ENCODE data around the gene CTSW. TPM values are rescaled to one million over a fixed set of nuclear protein-coding genes. Genes with fewer than 3 reads are reported as not detected.

CTSW gene
- total RNA-seq, 1 experiment from 2014 or later = not detected

- ATAC-seq (no peak), DNase-seq (ENCODE audit: low read depth, low spot score) (peak; percentile 64)
- H3K9me3 ChIP-seq (ENCODE audit: control insufficient read depth, insufficient read depth, low read depth, low read length) = no peaks in the 10 kb centered on the region
- POLR2A ChIA-PET = interaction anchor here (0.6 to 1.6 kb wide), 6 partner anchors 15 to 1563 kb away, joined by 3 to 26 read pairs (median 6); partner anchors contain the start of gene SF3B2
- intact Hi-C loops (cut with micrococcal nuclease; ENCODE audit: unreplicated experiment) = loop anchor here (10.0 kb wide), 1 partner anchor 304 kb away; the partner anchor contains the start of gene LTBP3
- no TSS peak for BruUV-seq (replicated peaks)
- peaks cover 51% of the 10 kb centered on the region for H3K4me1 ChIP-seq (ENCODE audit: control insufficient read depth, insufficient read depth, low read length)
- in situ Hi-C loops (cut with HindIII; ENCODE audit: low pct_unique_long_range_greater_than_20kb, low sequenced_read_pairs) = no loop called here
- H3K36me3 ChIP-seq (ENCODE audit: control insufficient read depth, insufficient read depth, low read length) = peaks cover 27% of the 10 kb centered on the region
- peak overlapping the region; percentile 85 to 99 for H3K4me3 ChIP-seq (ENCODE audit: low read depth in 2 of 2, low read length in 2 of 2)
- no peaks in the 10 kb centered on the region for H3K27me3 ChIP-seq (ENCODE audit: control insufficient read depth, insufficient read depth, low read length)
- CTCF ChIA-PET = interaction anchor here (0.5 to 3.3 kb wide), 3 partner anchors 26 to 152 kb away, joined by 3 to 14 read pairs (median 5); no protein-coding TSS in a partner anchor
- TF ChIP-seq CTCF (IDR thresholded peaks at IDR 0.05) (no peak), SIN3A (IDR thresholded peaks at IDR 0.05; ENCODE audit: borderline replicate concordance, insufficient read depth, low read depth, low read length) (no peak), TCF7L2 (IDR thresholded peaks at IDR 0.05; ENCODE audit: low read depth, low read length) (no peak), POLR2AphosphoS5 (IDR thresholded peaks at IDR 0.05; ENCODE audit: low read depth, low read length) (no peak), REST (IDR thresholded peaks at IDR 0.05; ENCODE audit: insufficient read depth in 1 of 2, low read depth in 2 of 2, low read length in 1 of 2) (no peak)
- peak overlapping the region; percentile 98 for H3K27ac ChIP-seq (ENCODE audit: low read length)
Measured at GRCh38 chr11:65858681-65859087, 21.0 kb upstream of the CTSW start.

- peak overlapping the region; percentile 98 for H3K27ac ChIP-seq (ENCODE audit: low read length)
- intact Hi-C loops (cut with micrococcal nuclease; ENCODE audit: unreplicated experiment) = loop anchor here (10.0 kb wide), 1 partner anchor 304 kb away; the partner anchor contains the start of gene LTBP3
- H3K9me3 ChIP-seq (ENCODE audit: control insufficient read depth, insufficient read depth, low read depth, low read length) = no peaks in the 10 kb centered on the region
- BruUV-seq (replicated peaks) = no TSS peak
- TF ChIP-seq SIN3A (IDR thresholded peaks at IDR 0.05; ENCODE audit: borderline replicate concordance, insufficient read depth, low read depth, low read length) (peak; percentile 83; the same call in 1 of the 2 replicates), REST (IDR thresholded peaks at IDR 0.05; ENCODE audit: insufficient read depth in 1 of 2, low read depth in 2 of 2, low read length in 1 of 2) (no peak), CTCF (IDR thresholded peaks at IDR 0.05) (no peak), TCF7L2 (IDR thresholded peaks at IDR 0.05; ENCODE audit: low read depth, low read length) (peak; percentile 81), POLR2AphosphoS5 (IDR thresholded peaks at IDR 0.05; ENCODE audit: low read depth, low read length) (peak; percentile 91)
- DNase-seq (ENCODE audit: low read depth, low spot score) (peak; percentile 88), ATAC-seq (peak; percentile 74)
- H3K27me3 ChIP-seq (ENCODE audit: control insufficient read depth, insufficient read depth, low read length) = no peaks in the 10 kb centered on the region
- peak overlapping the region; percentile 85 to 99 for H3K4me3 ChIP-seq (ENCODE audit: low read depth in 2 of 2, low read length in 2 of 2)
- in situ Hi-C loops (cut with HindIII; ENCODE audit: low pct_unique_long_range_greater_than_20kb, low sequenced_read_pairs) = no loop called here
- ChIA-PET POLR2A (interaction anchor here (0.5 to 1.6 kb wide), 13 partner anchors 9 to 349 kb away, joined by 3 to 10 read pairs (median 4); partner anchors contain the start of genes CCDC85B, FIBP, KAT5 and SF3B2), CTCF (interaction anchor here (0.5 to 3.3 kb wide), 9 partner anchors 12 to 153 kb away, joined by 3 to 22 read pairs (median 5); partner anchors contain the start of genes CCDC85B and FIBP)
- H3K4me1 ChIP-seq (ENCODE audit: control insufficient read depth, insufficient read depth, low read length) = peaks cover 46% of the 10 kb centered on the region
- H3K36me3 ChIP-seq (ENCODE audit: control insufficient read depth, insufficient read depth, low read length) = peaks cover 26% of the 10 kb centered on the region
Measured at GRCh38 chr11:65859095-65859811, 20.4 kb upstream of the CTSW start.

Measured in Panc1 (cell line).